GM18519 (cell line): ENCODE results near the gene ARRDC2.
"Not testable (repeated sequence)": the region's sequence is repeated elsewhere in the genome, so short reads cannot be mapped to it uniquely, and the experiment has no call there.

Experiments used
- ATAC-seq: cut with Tn5 transposase; IDR thresholded peaks from one replicate; pipeline ENCODE4 v1.9.1; 2021; ENCODE audit warnings: mild to moderate bottlenecking, moderate library complexity; ENCODE audit not compliant: unreplicated experiment, low FRiP score

ARRDC2 gene

GRCh38 chr19:17988161-17988560, 19.8 kb upstream of the ARRDC2 start:
- no peak for ATAC-seq

GRCh38 chr19:17989425-17990094, 18.4 kb upstream of the ARRDC2 start:
- no peak for ATAC-seq

GRCh38 chr19:17993076-17993813, 14.7 kb upstream of the ARRDC2 start:
- no peak for ATAC-seq

GRCh38 chr19:17996826-17997316, 11.1 kb upstream of the ARRDC2 start:
- no peak for ATAC-seq

GRCh38 chr19:17997969-17998826, 9.8 kb upstream of the ARRDC2 start:
- ATAC-seq = no peak

- no peak for ATAC-seq
Observed at GRCh38 chr19:17998827-17999150, 9.2 kb upstream of the ARRDC2 start.

GRCh38 chr19:17999684-18000479, 8.1 kb upstream of the ARRDC2 start:
- ATAC-seq = no peak

GRCh38 chr19:18000480-18000914, 7.5 kb upstream of the ARRDC2 start:
- no peak for ATAC-seq

GRCh38 chr19:18000915-18001776, 6.8 kb upstream of the ARRDC2 start:
- peak; percentile 47 for ATAC-seq

GRCh38 chr19:18001777-18002345, 6.1 kb upstream of the ARRDC2 start:
- ATAC-seq = no peak

GRCh38 chr19:18002347-18002850, 5.6 kb upstream of the ARRDC2 start:
- ATAC-seq = no peak

GRCh38 chr19:18005750-18006149, 2.2 kb upstream of the ARRDC2 start:
- ATAC-seq = not testable (repeated sequence)

- no peak for ATAC-seq
Observed at GRCh38 chr19:18007044-18007916, 690 bp upstream of the ARRDC2 start.

GRCh38 chr19:18008814-18009213, 844 bp downstream of the ARRDC2 start:
- ATAC-seq = no peak

GRCh38 chr19:18009412-18010066, 1.6 kb downstream of the ARRDC2 start:
- no peak for ATAC-seq

GRCh38 chr19:18010149-18010548, 2.2 kb downstream of the ARRDC2 start:
- ATAC-seq = no peak
